PC-9 (cell line): ENCODE data around the gene YAF2. TPM values are rescaled to one million over a fixed set of nuclear protein-coding genes. Genes with fewer than 3 reads are reported as not detected.

Source experiments
- BruUV-seq: library from RNA; stranded (reverse); fragments of 400-500 nt; replicated peaks from 2 replicates; lab custom pipeline; 2021; lab: Mats Ljungman, UMichigan
- CTCF ChIA-PET: fragments of 300-600 bp; sonication (Branson Sonifier 250); formaldehyde crosslinking; loops from one replicate; lab custom pipeline; 2022; ENCODE audit warnings: antibody characterized with exemption; lab: Charles Lee
- POLR2A ChIA-PET: fragments of 300-600 bp; sonication (Branson Sonifier 250); formaldehyde crosslinking; loops from one replicate; lab custom pipeline; 2022; ENCODE audit warnings: antibody characterized with exemption; ENCODE audit not compliant: unreplicated experiment; lab: Charles Lee
- DNase-seq, 2 experiments: peaks; one replicate each; pipeline versions ENCODE4 v3.0.0 to v3.0.0-alpha.2; 2015 to 2022; ENCODE audit warnings: mixed read lengths in 1 of 2
- H2AFZ ChIP-seq: fragments of 200-600 bp; sonication (generic); 2 replicates; pipeline ENCODE4 v1.8.1; 2017; ENCODE audit warnings: antibody characterized with exemption
- H3F3A ChIP-seq: fragments of 200-600 bp; sonication (generic); 2 replicates; pipeline ENCODE4 v1.8.1; 2017; ENCODE audit warnings: antibody characterized with exemption, mild to moderate bottlenecking, low read depth; ENCODE audit not compliant: insufficient read depth
- H3K27ac ChIP-seq: fragments of 200-600 bp; sonication (generic); 2 replicates; pipeline ENCODE4 v1.6.1; 2016; ENCODE audit warnings: mixed run types
- H3K27me3 ChIP-seq: fragments of 200-600 bp; sonication (generic); 2 replicates; pipeline ENCODE4 v1.6.1; 2016; ENCODE audit warnings: low read depth, mixed run types; ENCODE audit not compliant: insufficient read depth
- H3K36me3 ChIP-seq: fragments of 200-600 bp; sonication (generic); 2 replicates; pipeline ENCODE4 v1.6.1; 2016; ENCODE audit warnings: low read depth, mixed run types
- H3K4me1 ChIP-seq: fragments of 200-600 bp; sonication (generic); replicated peaks from 2 replicates; pipeline ENCODE4 v1.6.1; 2016; ENCODE audit warnings: mixed run types; ENCODE audit not compliant: insufficient read depth
- H3K4me2 ChIP-seq: fragments of 200-600 bp; sonication (generic); 2 replicates; pipeline ENCODE4 v1.6.1; 2017; ENCODE audit warnings: mixed run types
- H3K4me3 ChIP-seq: fragments of 200-600 bp; sonication (generic); 2 replicates; pipeline ENCODE4 v1.6.1; 2016; ENCODE audit warnings: mixed run types
- H3K79me2 ChIP-seq: fragments of 200-600 bp; sonication (generic); 2 replicates; pipeline ENCODE4 v1.6.1; 2017; ENCODE audit warnings: low read depth, mixed run types
- H3K9me2 ChIP-seq: fragments of 200-600 bp; sonication (generic); 2 replicates; pipeline ENCODE4 v1.8.1; 2017; ENCODE audit warnings: mild to moderate bottlenecking; ENCODE audit not compliant: insufficient read depth
- H3K9me3 ChIP-seq: fragments of 200-600 bp; sonication (generic); 2 replicates; pipeline ENCODE4 v1.8.1; 2016; ENCODE audit warnings: low read depth; ENCODE audit not compliant: insufficient read depth
- H4K20me1 ChIP-seq: fragments of 200-600 bp; sonication (generic); 2 replicates; pipeline ENCODE4 v1.8.1; 2017; ENCODE audit not compliant: insufficient read depth
- EZH2 ChIP-seq: fragments of 200-600 bp; sonication (generic); IDR thresholded peaks from 2 replicates; pipeline ENCODE4 v1.8.0; 2017; ENCODE audit warnings: antibody characterized with exemption, low read depth
- intact Hi-C: fragments of 100-400 bp; cut with micrococcal nuclease; formaldehyde crosslinking; loops from one replicate; pipeline ENCODE4 v1.10.0; 2022; ENCODE audit not compliant: unreplicated experiment
- total RNA-seq: library from RNA; stranded (reverse); gene quantifications from 2 replicates; pipeline ENCODE4 v1.2.3, GENCODE V29; 2021
- TF ChIP-seq, protein P1 (sequence below): fragments of 200-600 bp; sonication (generic); conservative IDR thresholded peaks from 2 replicates; pipeline ENCODE4 v1.6.1; 2017; ENCODE audit warnings: mixed run types, antibody characterized with exemption, mild to moderate bottlenecking, moderate library complexity

Gene YAF2
- total RNA-seq, 1 experiment from 2014 or later, result 11.6 TPM

DNA sequence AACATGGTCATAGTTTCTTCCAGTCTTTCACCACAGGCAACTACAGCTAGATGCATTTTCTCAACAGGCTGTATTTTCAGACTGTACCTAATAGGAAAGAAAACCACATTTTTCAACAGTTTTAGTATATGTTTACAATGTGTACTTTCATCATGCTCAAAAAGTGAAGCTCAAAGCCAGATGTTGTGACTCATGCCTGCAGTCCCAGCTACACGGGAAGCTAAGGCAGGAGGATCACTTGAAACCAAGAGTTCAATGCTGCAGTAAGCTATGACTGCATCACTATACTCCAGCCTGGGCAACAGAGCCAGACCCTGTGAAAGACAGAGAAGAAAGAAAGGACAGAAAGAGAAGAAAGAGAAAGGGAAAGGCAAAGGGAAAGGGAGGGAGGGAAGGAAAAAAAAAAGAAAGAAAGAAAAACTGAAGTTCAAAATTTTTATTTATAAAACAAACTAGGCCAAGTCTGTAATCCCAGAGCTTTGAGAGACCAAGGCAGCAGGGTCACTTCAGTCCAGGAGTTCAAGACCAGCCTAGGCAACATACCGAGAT lies 118.9 kb downstream of the YAF2 start:
- ChIA-PET POLR2A (no interaction called here), CTCF (no interaction called here)
- 0 out of 2 replicates have a peak, but pooled peaks cover 11% of the 10 kb centered on the region for H3K36me3 ChIP-seq
- H4K20me1 ChIP-seq, result no peaks in the 10 kb centered on the region
- no peak overlapping the region for H3K27ac ChIP-seq
- no peak for TF ChIP-seq EZH2
- TF ChIP-seq, protein P1, sequence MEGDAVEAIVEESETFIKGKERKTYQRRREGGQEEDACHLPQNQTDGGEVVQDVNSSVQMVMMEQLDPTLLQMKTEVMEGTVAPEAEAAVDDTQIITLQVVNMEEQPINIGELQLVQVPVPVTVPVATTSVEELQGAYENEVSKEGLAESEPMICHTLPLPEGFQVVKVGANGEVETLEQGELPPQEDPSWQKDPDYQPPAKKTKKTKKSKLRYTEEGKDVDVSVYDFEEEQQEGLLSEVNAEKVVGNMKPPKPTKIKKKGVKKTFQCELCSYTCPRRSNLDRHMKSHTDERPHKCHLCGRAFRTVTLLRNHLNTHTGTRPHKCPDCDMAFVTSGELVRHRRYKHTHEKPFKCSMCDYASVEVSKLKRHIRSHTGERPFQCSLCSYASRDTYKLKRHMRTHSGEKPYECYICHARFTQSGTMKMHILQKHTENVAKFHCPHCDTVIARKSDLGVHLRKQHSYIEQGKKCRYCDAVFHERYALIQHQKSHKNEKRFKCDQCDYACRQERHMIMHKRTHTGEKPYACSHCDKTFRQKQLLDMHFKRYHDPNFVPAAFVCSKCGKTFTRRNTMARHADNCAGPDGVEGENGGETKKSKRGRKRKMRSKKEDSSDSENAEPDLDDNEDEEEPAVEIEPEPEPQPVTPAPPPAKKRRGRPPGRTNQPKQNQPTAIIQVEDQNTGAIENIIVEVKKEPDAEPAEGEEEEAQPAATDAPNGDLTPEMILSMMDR, result no peak
- H2AFZ ChIP-seq, result no peak overlapping the region
- BruUV-seq, result no TSS peak
- no peak overlapping the region for H3K4me3 ChIP-seq
- intact Hi-C loops, result no loop called here
- H3F3A ChIP-seq, result no peaks in the 10 kb centered on the region
- H3K79me2 ChIP-seq, result peaks cover 20% of the 10 kb centered on the region; the same call in 1 of the 2 replicates
- no peaks in the 10 kb centered on the region for H3K9me3 ChIP-seq
- no peaks in the 10 kb centered on the region for H3K9me2 ChIP-seq
- H3K27me3 ChIP-seq, result no peaks in the 10 kb centered on the region
- H3K4me2 ChIP-seq, result no peak overlapping the region
- H3K4me1 ChIP-seq, result no peaks in the 10 kb centered on the region
- no peak for DNase-seq

DNA sequence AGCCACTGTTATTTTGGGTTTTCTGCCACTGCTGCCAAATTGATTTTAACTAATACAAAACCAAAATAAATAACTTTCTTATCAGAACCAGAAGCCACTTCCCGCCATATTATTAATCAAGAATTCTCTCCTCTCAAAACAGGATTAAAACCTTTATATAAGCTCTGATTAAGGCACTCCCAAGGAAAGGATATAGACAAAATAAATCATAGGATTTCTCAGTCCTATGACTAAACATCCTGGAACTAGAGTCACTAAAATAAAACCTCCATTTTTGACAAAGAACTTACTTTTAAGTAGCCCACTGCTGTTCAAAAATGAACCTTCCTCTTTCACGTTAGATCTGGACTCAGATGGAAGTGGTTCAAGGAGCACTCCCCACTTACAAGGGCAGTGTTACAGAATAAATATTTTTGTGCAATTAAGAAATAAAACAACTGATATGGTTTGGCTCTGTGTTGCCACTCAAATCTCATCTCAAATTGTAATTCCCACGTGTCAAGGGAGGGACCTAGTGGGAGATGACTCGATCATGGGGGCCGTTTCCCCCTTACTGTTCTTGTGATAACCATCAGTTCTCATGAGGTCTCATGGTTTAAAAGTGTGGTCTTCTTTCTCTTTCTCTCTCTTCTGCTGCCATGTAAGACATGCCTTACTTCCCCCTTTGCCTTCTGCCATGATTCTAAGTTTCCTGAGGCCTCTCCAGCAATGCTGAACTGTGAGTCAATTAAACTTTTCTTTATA lies 119.7 kb downstream of the YAF2 start:
- H3K4me3 ChIP-seq, result no peak overlapping the region
- TF ChIP-seq EZH2, result no peak
- TF ChIP-seq, protein P1, result no peak

DNA sequence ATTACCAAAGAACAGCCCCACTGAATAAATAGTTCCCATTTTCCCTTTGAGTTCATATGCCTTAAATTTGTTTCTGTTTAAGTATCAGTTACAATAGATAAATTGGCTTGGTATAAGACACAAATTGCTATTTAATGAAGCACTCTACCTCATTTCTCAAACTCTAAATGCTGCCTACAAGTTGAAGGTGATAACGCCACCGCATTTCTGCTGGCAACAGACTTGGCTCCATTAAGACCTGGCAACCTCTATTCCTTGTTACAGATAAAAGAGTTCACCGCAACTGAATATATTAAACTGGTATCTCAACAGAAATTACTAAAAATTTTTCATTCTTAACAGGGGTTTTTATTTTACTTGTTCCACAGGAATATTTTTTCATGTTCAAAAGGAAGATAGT lies 129.0 kb downstream of the YAF2 start:
- H3K36me3 ChIP-seq, result no peaks in the 10 kb centered on the region
- no peaks in the 10 kb centered on the region for H3K9me3 ChIP-seq
- BruUV-seq, result no TSS peak
- ChIA-PET CTCF (no interaction called here), POLR2A (no interaction called here)
- 0 out of 2 replicates have a peak, but pooled peaks cover 5% of the 10 kb centered on the region for H3K9me2 ChIP-seq
- no peak overlapping the region for H3K4me2 ChIP-seq
- no peak for TF ChIP-seq EZH2
- TF ChIP-seq, protein P1, result no peak
- H2AFZ ChIP-seq, result no peak overlapping the region
- H3K4me1 ChIP-seq, result no peaks in the 10 kb centered on the region
- no peaks in the 10 kb centered on the region for H3K27me3 ChIP-seq
- H4K20me1 ChIP-seq, result no peaks in the 10 kb centered on the region
- H3K27ac ChIP-seq, result no peak overlapping the region
- no peak overlapping the region for H3K4me3 ChIP-seq
- no peak for DNase-seq
- intact Hi-C loops, result loop anchor here (10.0 kb wide), 1 partner anchor 834 kb away; no protein-coding TSS in a partner anchor
- no peaks in the 10 kb centered on the region for H3F3A ChIP-seq
- no peaks in the 10 kb centered on the region for H3K79me2 ChIP-seq

More for the DNA sequence above, 119.7 kb downstream of the YAF2 start:
- Histone ChIP-seq H3K27ac (no peak overlapping the region), H2AFZ (no peak overlapping the region), H3K9me3 (no peaks in the 10 kb centered on the region), H3K4me1 (no peaks in the 10 kb centered on the region), H4K20me1 (no peaks in the 10 kb centered on the region), H3K4me2 (no peak overlapping the region), H3K27me3 (no peaks in the 10 kb centered on the region), H3K36me3 (0 out of 2 replicates have a peak, but pooled peaks cover 11% of the 10 kb centered on the region), H3F3A (no peaks in the 10 kb centered on the region), H3K79me2 (peaks cover 16% of the 10 kb centered on the region; the same call in 1 of the 2 replicates), H3K9me2 (no peaks in the 10 kb centered on the region)
- DNase-seq, result no peak
- ChIA-PET POLR2A (no interaction called here), CTCF (no interaction called here)
- intact Hi-C loops, result no loop called here
- BruUV-seq, result no TSS peak

Other genes with a start within 250 kb of the YAF2 start
- 7.8 TPM in 2 replicates for gene GXYLT1, start 93.4 kb downstream of the YAF2 start, total RNA-seq
- gene ZCRB1, start 87.8 kb upstream of the YAF2 start, total RNA-seq, result 62.7 and 69.3 TPM in 2 replicates
- gene PPHLN1, start 87.9 kb upstream of the YAF2 start, total RNA-seq, result 51.1 and 61.9 TPM in 2 replicates